Medulla oblongata (tissue), 1 donor: ENCODE data around the gene SCARB1.

Experiments
- DNase-seq: peaks from one replicate; pipeline ENCODE4 v3.0.0-alpha.2; 2015; ENCODE audit errors: extremely low spot score

Gene SCARB1

DNA sequence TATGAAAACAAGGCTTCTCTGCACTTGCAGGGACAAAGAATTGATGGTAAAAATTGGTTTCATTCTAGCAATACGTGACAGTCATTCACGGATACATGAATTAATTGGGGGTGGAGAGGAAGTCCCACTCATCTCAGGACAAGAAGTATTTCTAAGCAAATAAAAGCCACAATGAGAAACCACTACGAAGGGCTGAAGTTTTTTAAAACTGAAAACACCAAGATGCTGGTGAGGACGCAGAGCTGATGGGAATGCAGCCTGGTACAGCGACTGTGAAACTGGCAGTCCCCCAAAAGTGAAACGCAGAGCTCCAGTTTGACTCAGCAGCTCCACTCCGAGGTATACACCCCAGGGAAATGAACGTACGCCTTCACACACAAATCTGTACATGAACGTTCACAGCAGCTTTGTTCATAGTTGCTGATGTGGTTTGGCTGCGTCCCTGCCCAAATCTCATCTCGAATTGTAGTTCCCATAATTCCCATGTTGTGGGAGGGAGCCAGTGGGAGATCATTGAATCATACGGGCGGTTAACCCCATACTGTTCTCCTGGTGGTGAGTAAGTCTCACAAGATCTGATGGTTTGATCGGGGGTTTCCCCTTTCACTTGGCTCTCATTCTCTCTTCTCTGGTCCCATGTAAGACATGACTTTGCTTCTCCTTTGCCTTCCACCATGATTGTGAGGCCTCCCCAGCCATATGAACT lies 89.0 kb downstream of the SCARB1 start:
- peak; percentile 77 for DNase-seq

DNA sequence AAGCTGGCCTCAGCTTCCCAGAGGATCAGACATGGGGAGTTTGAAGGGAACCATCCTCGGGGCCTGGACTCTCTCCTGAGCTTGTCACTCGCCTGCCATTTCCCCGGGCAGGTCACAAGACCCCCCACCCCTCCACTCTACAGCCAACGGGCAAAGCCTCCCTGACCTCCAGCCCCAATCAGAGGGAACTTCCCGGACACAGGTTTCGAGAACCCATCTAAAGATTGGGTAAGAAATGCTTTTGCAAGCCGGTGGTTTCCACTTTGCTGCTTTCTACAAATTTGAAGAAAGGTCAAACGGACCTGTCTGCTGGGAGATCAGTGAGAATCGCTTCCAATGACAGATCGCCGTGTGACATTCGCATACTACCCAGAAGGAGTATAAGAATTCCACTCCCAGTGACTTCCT lies 89.6 kb downstream of the SCARB1 start:
- DNase-seq, result no peak

DNA sequence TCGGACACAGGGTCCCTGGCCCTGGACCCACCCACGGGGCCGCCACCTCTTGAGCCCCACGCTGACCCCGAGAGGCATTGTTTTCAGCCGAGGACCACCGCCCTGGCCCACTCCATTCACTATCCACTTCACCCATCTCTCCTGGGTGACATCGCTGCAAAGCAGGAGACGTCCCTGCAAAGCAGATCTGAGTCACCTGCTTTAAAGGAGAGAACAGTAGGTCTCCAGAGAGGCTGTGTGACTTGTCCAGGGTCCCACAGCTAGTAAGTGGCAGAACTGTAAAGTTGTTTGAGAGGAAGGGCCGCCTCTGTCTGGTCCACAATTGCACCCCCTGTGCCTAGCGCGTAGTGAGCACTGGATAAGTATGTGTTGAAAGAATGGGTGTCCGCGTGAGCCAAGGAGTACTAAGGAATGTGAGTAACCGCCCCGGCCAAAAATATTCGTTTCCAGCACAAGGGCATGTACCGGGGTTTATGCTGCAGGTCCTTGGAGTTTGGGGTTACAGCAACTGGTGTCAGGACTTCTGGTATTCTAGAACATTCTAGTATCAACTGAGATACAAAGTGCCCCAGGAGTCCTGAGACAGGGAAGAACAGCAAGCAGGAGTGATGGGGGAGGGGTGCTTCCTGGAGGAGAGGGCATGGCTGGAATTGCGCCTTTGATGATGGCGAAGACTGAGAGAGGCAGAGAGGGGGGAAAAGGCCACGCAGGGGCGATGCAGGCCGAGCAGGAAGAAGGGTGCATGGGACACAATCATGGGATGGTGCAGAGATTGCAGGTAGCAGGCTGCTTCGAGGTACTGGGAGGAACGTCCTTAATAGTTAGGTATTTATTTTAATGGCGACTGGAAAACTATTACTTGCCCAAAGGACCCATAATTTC lies 91.1 kb downstream of the SCARB1 start:
- no peak for DNase-seq

DNA sequence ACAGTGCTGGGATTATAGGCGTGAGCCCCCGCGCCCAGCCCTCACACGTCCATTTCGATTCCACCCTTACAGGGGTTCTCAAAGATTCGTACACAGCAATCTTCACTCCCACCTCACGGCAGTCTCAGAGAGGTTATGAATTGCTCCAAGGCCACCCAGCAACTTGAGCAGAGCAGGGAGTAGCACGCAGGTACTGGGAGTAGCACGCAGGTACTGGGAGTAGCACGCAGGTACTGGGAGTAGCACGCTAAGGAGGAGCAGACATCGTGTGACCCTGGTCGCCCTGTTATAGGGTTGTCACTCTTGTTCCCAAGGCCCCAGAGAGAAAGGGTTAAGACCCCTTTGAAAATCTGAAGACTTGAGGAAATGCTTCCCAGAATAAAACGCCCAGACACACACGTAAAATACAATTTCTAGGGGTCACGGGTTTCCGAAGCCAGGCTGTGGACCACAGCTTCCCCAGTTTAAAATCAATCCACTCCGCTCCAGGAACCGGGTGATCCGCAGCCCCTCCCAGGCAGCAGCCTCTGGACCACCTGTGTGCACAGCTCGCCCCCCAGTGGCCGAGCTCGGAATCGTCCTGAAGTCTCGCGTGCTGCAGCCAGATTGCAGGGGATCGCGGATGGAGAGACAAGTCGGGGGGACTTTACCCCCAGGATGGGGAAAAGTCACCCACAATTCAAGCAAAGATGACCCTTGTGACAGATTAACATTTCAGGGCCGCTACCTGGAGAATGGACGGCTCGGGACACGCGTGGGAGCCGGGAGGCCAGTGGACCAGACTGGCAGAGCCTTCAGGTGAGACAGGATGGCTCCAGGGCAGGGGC lies 92.0 kb downstream of the SCARB1 start:
- peak; percentile 90 for DNase-seq

DNA sequence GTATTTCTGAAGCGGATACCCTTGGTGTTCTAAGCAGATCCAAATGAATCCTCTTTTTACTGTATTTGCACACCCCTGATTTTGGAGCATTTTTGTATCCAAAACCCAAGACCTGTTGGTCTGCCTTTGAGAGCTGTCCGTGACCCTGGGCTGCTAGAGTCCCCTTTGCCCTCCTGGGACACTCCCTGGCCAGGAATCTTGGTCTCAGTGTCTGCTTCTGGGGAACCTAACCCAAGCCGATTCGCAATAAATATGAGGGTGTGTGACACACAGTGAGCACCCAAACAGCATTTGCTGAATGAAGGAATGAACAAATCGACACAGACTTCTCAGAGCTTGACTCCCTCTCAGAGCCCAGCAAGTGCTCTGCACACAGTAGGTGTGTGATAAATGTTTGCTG lies 92.9 kb downstream of the SCARB1 start:
- DNase-seq, result no peak

DNA sequence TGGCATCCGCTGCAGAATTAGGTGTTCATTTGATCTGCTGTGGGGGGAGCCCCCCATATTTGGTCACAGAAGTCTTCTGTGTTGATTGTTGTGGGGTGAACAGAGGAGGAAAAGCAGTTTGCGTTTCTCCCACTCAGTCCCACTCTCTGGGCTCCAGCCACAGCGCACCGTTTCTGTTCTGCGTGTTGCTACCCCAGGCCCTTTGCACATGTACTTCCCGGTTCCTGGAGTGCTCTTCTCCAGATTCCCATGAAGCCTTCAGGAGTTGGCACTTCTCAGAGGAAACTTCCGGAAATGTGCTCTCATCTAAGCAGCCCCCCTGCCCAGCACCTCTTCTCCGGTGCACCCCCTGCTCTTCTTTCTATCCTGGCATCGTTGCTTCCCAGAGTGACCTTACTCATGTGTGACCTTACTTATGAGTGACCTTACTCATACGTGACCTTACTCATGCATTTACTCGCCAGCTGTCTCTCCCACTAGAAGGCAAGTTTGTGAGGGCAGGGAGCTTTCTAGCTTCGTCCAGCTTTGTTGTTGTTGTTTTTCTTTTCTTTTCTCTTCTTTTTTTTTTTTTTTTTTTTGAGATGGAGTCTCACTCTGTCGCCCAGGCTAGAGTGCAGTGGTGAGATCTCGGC lies 93.7 kb downstream of the SCARB1 start:
- DNase-seq, result no peak

GRCh38 chr12:124769163-124769530 lies 94.5 kb downstream of the SCARB1 start:
- no peak for DNase-seq

GRCh38 chr12:124768452-124769162 lies 95.1 kb downstream of the SCARB1 start:
- no peak for DNase-seq

DNA sequence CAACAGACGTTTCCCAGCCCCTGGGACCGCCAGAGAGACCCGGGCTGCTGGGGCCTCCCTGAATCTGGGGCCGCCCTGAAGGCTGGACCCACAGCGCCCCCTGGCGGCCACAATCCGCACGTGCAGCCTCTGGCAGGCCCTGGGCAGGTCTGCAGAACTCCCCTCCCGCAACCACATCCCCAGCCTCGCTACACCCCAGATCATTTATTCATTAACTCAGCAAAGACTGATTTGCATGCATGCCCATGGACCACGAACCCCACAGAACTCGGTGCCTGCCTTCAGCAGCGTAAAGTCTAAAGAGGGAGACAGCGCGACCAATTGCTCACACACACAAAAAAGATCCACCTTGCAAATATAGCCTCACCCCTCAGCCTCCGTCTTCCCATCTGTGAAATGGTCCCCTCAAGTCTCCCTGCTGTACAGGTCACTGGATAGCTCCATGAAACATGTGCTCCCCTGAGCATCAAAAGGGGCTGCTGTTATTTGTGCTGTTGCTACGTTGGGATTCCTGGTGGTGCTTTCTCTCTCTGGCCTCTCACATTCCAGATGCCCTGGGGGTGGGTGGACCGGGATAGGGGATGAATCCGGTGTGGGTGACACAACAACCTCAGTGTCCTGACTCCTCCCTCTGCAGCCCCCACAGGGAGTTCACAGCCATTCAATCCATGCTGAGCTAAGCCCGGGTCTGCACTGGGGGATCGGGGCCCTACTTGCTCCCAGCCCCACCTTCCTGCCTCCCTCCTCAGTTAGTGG lies 96.4 kb downstream of the SCARB1 start:
- peak; percentile 81 for DNase-seq

DNA sequence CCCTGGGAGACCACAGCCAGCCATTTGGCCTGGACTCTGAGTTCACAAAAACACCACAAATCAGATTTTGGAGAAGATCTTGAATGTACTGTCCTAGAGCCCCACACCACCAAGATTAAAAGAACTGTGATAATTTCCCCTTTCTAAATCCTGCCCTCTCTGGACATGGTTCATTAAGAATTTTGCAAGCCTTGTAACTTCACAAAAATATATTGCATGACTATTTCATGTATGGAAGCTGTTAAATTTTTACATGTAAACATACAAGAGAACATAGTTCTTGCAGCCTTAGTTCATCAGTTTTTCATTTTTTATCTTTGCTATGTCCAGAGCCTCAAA lies 97.0 kb downstream of the SCARB1 start:
- DNase-seq, result no peak

DNA sequence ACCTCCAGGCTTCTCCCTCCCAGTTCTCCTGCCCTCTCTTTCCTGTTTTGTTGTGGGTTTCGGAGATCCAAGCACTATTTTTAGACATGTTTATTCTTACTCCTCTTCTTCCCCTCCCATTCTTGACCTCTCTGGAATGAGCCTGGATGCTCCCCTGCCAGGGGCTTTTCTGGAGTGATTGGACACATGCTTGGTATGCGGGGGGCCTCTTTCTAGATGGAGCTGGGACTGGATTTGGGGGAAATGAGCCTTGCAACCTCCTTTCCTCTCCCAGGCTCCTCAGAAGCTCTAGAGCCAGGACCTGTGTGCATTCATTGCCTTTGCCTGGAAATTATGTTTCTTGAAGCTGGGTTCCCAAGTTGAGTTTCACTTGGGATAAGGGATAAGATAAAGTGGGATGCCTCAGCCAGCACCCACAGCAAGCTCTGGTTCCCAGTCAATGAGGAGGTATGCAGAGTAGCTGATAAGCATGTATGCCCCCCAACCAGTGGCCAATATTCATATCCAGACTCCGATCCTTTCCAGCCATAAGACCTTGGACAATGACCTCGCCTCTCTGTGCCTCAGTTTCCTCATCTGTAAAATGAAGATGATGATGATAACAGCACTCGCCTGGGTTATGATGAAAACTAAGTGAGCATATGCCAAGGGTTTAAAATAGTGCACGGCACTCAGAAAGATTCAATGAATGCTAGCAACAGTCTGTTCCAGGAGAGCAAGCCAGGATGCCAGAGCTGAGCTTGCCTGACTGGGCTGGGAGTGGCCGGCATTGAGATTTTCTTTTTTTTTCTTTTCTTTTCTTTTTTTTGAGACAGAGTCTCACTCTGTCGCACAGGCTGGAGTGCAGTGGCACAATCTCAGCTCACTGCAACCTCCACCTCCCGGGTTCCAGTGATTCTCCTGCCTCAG lies 97.8 kb downstream of the SCARB1 start:
- DNase-seq, result no peak

DNA sequence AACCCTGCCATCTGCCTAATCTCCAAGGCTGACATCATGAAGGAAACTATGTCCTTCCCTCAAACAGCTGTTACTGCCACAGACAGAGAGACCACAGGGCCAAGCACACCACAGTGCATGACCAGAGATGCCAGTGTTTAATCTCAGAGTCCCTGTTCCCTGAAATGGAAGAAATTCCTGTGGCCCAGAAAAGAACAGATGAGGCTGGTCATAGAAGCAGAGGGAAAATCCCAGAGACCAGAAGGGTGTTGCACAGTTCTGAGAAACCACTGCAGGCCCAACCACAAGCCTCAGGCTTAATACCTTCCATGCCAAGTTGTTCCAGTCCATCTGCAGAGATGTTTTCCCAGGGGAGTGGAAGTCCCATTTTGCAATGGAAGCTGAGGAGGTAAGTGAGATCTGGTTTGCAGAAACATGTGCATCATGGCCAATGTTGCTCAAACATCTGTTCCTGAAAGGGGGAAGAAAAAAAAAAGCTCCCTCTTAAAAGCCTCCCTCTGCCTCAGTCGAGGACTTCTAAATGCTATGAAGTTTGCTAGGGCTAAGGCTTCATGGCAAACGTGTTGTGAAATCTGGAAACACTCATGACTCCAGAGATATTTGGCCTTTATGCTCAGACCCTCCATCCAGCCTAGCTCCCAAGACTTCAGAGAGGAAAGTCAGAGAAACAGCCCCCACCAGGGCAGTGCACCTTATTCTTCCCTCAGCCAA lies 98.6 kb downstream of the SCARB1 start:
- no peak for DNase-seq

DNA sequence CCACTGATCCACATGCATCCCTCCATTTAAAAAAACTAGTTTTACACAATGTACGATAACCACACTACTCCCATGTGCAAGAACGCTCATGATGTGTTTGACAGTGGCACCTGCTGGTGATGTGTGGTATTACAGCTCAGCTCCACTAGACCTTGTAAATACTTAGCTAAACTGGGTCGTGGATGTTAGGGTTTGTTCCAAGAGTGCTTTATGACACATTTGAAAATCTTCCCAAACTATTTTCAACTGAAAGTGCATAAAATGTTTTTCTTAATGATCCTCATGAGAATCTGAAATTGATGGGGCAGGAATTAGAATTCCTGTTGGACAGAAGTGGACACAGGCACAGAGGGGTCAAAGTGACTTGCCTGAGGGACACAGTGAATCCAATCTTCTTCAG lies 99.2 kb downstream of the SCARB1 start:
- DNase-seq, result no peak

GRCh38 chr12:124763594-124763979 lies 100.1 kb downstream of the SCARB1 start:
- no peak for DNase-seq

DNA sequence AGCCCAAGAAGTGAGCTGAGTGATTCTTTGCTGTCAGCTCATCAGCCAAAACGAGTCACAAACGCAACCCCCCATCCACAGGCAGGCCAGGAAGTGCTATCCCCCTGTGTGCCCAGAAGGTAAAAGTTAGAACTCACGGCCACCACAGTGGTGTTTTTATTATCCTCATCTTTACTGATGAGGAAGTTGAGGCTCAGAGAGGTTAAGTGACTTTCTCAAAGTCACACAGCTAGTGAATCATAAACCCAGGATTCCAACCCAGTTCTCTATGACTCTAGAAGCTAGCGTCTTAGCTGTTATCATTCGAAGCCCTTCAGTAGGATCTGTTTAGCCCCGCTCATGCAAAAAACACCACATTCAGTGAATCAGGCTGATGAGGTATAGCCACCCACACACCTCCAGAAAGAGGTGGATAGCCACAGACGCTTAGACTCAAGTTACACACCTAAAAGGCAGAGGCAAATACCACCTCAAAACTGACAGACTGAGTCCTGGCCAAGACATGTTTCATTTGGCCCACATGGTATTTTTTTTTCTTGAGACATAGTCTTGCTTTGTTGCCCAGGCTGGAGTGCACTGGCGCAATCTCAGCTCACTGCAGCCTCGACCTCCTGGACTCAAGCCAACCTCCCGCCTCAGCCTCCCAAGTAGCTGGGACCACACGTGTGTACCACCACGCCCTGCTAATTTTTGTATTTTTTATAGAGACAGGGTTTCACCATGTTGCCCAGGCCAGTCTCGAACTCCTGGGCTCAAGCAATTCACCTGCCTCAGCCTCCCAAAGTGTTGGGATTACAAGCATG lies 100.7 kb downstream of the SCARB1 start:
- DNase-seq, result no peak

DNA sequence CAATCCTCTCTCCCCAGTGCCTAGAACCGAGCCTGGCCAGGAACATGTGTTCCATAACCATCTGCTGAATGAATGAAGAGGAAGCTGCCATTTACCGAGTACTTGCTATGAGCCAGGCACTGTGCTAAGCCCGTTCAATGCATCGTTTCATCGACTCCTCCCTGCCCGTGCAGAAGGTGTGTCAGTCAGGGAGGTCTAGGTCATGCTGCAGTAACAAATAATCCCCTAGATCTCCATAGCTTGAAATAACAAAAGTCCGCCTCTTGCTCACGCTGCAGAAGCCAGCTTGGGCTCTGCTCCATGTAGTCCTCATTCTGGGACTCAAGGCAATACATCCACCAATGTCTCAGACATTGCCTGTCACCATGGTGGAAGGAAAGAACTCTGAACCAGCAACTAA lies 101.3 kb downstream of the SCARB1 start:
- DNase-seq, result no peak

DNA sequence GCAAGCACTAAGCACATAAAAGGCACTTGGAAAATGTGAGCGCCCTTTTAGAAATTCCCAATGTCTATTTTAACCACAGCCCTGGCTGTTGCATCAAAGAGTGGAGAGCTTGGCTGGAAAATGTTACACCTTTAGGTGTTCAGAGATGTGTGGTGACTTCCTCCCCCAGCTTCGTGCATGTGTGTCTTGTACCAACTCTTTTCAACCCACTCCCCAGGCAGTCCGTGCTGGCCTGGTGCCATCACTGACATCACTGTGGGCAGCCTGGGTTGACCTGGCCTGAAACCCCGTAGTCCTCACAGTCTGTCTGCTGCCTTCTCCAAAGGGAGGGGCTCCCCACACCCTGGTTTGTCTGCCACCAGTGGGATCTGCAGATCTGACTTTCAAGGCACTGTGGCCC lies 101.8 kb downstream of the SCARB1 start:
- DNase-seq, result no peak

DNA sequence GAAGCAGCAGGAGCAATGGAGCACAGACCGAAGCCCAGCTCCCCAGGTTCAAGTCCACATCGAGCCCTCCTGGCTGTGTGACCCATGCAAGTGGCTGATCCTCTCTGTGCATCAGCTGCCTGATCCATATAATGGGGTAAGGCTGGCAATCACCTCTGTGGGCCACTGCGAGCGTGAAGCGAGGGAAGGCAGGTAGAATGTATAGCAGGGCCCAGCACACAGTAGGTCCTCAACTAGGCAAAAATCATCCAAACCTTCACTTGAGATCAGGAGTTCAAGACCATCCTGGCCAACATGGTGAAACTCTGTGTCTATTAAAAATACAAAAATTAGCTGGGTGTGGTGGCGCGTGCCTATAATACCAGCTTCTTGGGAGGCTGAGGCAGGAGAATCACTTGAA lies 102.6 kb downstream of the SCARB1 start:
- no peak for DNase-seq
